Measurements from ENCODE around the gene TCAF2.
A peak's percentile ranks its signal among the peaks of the same experiment; 100 is the strongest.
"Not testable (repeated sequence)": the region's sequence is repeated elsewhere in the genome, so short reads cannot be mapped to it uniquely, and the experiment has no call there.

Gene TCAF2

GRCh38 chr7:143620646-143621045 is at the start of gene TCAF2:
TCAF2 (plus strand) TSS chr7:143620974.
- intact Hi-C loops (cut with DNase I), result not testable (repeated sequence)
- peak in 5 of 10 donors; percentile 29 to 91 (median 61) for DNase-seq

GRCh38 chr7:143571501-143571900 is 49.3 kb upstream of the TCAF2 start, which contains the start of gene CTAGE15:
CTAGE15 (plus strand) TSS chr7:143571801; CDS start chr7:143571818, 17 bp downstream.
- intact Hi-C loops (cut with DNase I); DNase-seq: not testable (repeated sequence)

- intact Hi-C loops (cut with DNase I); DNase-seq: not testable (repeated sequence)
Observed at GRCh38 chr7:143588183-143588582, 32.6 kb upstream of the TCAF2 start.

GRCh38 chr7:143589897-143590296 is 30.9 kb upstream of the TCAF2 start:
- intact Hi-C loops (cut with DNase I); DNase-seq: not testable (repeated sequence)

- intact Hi-C loops (cut with DNase I), result not testable (repeated sequence)
- peak in 4 of 10 donors; percentile 3 to 48 (median 44) for DNase-seq
Observed at GRCh38 chr7:143598086-143598485, 22.7 kb upstream of the TCAF2 start.

GRCh38 chr7:143603549-143603948 is 17.2 kb upstream of the TCAF2 start:
- intact Hi-C loops (cut with DNase I); DNase-seq: not testable (repeated sequence)

GRCh38 chr7:143606088-143606487 is 14.7 kb upstream of the TCAF2 start:
- intact Hi-C loops (cut with DNase I), result not testable (repeated sequence)

GRCh38 chr7:143615545-143615944 is 5.2 kb upstream of the TCAF2 start:
- intact Hi-C loops (cut with DNase I); DNase-seq: not testable (repeated sequence)

More at GRCh38 chr7:143606088-143606487, 14.7 kb upstream of the TCAF2 start:
- DNase-seq, result not testable (repeated sequence)

GRCh38 chr7:143617204-143617603 is 3.6 kb upstream of the TCAF2 start:
- intact Hi-C loops (cut with DNase I); DNase-seq: not testable (repeated sequence)

GRCh38 chr7:143620058-143620457 is 716 bp upstream of the TCAF2 start:
- intact Hi-C loops (cut with DNase I), result not testable (repeated sequence)
- peak in 2 of 10 donors; percentile 27 to 48 for DNase-seq

GRCh38 chr7:143621175-143621574 is 401 bp downstream of the TCAF2 start:
- intact Hi-C loops (cut with DNase I); DNase-seq: not testable (repeated sequence)

GRCh38 chr7:143622130-143622529 is 1.4 kb downstream of the TCAF2 start:
- not testable (repeated sequence) for DNase-seq

GRCh38 chr7:143630653-143631052 is 9.9 kb downstream of the TCAF2 start:
- DNase-seq; intact Hi-C loops (cut with DNase I): not testable (repeated sequence)

More at GRCh38 chr7:143622130-143622529, 1.4 kb downstream of the TCAF2 start:
- intact Hi-C loops (cut with DNase I), result not testable (repeated sequence)

GRCh38 chr7:143632506-143632905 is 11.7 kb downstream of the TCAF2 start:
- intact Hi-C loops (cut with DNase I); DNase-seq: not testable (repeated sequence)

GRCh38 chr7:143633013-143633618 is 12.3 kb downstream of the TCAF2 start:
- intact Hi-C loops (cut with DNase I); DNase-seq: not testable (repeated sequence)

- intact Hi-C loops (cut with DNase I); DNase-seq: not testable (repeated sequence)
Observed at GRCh38 chr7:143635364-143636240, 14.8 kb downstream of the TCAF2 start.

GRCh38 chr7:143639372-143639771 is 18.6 kb downstream of the TCAF2 start:
- intact Hi-C loops (cut with DNase I), result not testable (repeated sequence)

GRCh38 chr7:143640528-143641189 is 19.9 kb downstream of the TCAF2 start:
- DNase-seq; intact Hi-C loops (cut with DNase I): not testable (repeated sequence)

More at GRCh38 chr7:143639372-143639771, 18.6 kb downstream of the TCAF2 start:
- DNase-seq, result not testable (repeated sequence)

- intact Hi-C loops (cut with DNase I); DNase-seq: not testable (repeated sequence)
Observed at GRCh38 chr7:143646598-143646997, 25.8 kb downstream of the TCAF2 start.

GRCh38 chr7:143649902-143650301 is 29.1 kb downstream of the TCAF2 start:
- DNase-seq; intact Hi-C loops (cut with DNase I): not testable (repeated sequence)

Measured in posterior cingulate gyrus (tissue), 11 donors.